ENCODE data around the gene NT5M. TPM values are rescaled to one million over a fixed set of nuclear protein-coding genes. Genes with fewer than 3 reads are reported as not detected.
A peak's percentile ranks its signal among the peaks of the same experiment; 100 is the strongest.

Gene NT5M
- total RNA-seq, 2 donors from 2014 or later, result 8.7 to 11.0 TPM

DNA sequence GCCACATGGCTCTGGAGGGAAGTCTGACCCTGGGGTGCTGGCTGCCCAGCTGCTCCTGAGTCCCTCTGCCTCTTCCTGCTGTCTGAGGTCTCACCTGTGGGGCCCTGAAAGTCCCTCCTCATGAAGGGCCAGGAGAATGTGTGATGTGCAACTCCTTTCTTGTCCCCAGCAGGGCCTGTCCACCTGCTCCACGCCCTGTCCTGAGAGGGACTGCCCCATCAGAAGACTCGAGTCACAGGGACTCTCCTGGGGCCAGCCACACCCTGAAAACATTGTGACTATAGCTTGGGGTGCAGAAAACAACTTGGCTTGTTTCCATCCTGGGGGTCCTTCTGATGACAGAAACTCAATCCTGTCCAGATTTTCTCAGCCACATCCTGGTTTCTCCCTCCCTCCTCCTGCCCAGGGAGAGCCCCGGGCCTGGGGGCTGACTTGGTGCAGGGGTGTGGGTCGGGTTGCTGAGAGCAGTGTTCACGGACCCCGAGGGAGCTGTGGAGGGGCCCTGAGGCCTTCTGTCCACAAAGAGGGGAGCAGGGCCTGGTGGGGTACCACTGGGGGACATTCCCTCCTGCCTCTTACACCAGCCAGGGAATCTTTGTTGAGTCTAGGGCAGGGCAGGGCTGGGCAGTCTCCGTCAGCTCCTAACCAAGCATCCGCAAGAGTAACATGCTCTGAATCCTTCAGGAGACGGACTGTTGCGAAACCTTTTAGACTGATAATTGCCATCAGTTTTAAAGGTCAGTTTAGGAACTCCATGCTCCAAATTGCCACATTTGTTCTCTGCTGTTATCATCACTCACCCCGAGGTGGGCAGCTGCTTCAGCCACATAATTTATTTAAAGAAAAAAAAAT is 45.9 kb downstream of the NT5M start:
- H3K36me3 Mint-ChIP-seq (ENCODE audit: insufficient read depth in 2 of 2), result no peaks in the 10 kb centered on the region
- no peak overlapping the region for H3K27ac Mint-ChIP-seq
- no peak overlapping the region for H3K4me3 Mint-ChIP-seq
- no peaks in the 10 kb centered on the region for H3K4me1 Mint-ChIP-seq (ENCODE audit: low read depth)
- DNase-seq, result no peak
- H3K27me3 Mint-ChIP-seq (ENCODE audit: low read depth), result no peaks in the 10 kb centered on the region
- no peaks in the 10 kb centered on the region for H3K9me3 Mint-ChIP-seq
- no peak for ATAC-seq (replicated peaks in 1 of 2)

DNA sequence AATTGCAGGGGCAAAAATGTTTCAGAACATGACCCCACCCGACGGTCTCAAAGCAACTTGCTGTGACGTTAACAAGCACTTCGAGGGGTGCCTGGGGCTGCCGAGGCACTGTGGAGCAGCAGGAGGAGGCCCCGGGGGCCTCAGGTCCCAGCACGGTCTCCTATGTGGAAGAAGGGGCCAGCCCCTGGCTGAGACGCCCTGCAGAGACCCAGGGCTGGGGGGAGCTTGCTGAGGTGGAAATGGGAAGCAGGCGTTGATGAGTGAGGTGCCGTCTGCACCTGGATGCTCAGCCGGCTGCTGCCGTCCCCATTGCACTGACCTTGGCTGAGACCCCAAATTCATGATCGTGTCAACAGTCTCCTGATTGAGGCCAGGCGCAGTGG is 46.5 kb downstream of the NT5M start:
- Mint-ChIP-seq H3K36me3 (ENCODE audit: insufficient read depth in 2 of 2) (no peaks in the 10 kb centered on the region), H3K9me3 (no peaks in the 10 kb centered on the region), H3K27me3 (ENCODE audit: low read depth) (no peaks in the 10 kb centered on the region), H3K4me3 (no peak overlapping the region), H3K27ac (no peak overlapping the region), H3K4me1 (ENCODE audit: low read depth) (peaks cover 1% of the 10 kb centered on the region)
- no peak for DNase-seq
- no peak for ATAC-seq (replicated peaks in 1 of 2)

DNA sequence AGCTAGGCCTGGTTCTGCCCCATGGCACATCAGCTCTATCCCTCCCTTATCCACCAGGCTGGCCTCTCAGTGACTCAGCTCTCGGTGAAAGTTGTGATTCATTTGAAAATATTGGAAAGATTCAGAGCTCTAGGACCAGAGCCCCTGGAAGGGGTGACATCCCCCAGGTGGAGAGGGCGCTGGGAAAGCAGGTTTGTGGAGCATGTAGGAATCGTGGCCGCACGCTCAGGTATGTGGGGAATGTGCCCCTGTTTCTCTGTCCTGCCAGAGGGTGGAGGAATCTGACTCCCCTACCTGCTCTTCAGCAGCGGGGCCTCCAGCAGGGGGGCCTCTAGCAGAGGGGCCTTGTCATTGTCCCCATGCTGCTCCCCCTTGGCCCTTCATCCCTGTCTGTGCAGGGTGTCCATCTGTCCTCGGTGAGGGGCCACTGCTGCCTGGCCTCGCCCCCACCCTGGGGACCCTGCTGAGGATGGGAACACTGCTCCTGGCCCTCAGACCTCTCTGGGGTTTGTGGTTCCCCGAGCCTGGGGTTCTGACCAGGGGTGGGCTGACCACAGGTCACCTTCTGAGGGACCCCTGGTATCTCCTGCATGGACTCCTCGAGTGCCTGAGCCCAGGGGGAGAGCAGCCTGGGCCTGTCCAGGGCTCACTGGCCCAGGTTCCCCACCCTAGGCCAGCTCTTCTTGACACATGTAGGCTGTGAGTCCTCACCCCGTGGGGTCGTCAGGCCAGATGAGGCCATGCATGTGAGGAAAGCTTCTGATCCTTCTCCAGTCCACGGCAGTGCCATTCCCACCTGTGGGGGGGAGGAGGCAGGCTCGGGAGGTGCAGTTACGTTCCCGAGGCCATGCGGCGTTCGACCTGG is 47.5 kb downstream of the NT5M start:
- Mint-ChIP-seq H3K4me3 (no peak overlapping the region), H3K27me3 (ENCODE audit: low read depth) (no peaks in the 10 kb centered on the region), H3K9me3 (no peaks in the 10 kb centered on the region), H3K4me1 (ENCODE audit: low read depth) (peaks cover 6% of the 10 kb centered on the region), H3K27ac (no peak overlapping the region), H3K36me3 (ENCODE audit: insufficient read depth in 2 of 2) (no peaks in the 10 kb centered on the region)
- DNase-seq (no peak), ATAC-seq (replicated peaks in 1 of 2) (no peak)

DNA sequence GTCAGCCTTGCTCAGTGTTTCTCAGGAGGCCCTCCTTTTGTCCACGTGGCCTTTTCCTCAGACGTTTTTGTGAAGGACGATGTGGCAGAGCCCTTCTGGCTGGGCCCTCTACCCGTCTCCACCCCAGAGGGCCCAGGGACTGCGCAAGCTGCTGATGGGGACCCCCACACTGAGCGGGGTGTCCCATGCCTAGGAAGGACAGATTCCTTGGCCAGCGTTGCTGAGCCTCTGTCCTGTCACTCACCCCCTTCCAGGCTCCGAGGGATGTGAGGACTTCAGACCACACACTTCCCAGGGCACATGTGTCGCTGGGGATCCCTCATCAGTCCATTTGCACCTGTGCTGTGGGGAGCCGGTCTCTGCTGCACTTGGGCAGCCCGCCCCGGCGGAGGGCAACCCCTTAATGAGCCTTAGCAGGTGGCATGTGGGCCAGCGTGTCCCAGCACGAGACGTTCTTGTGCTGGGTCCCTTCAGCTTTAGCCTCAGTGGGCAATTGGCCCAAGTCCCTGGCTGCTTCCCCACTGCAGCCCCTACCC is 48.3 kb downstream of the NT5M start:
- no peaks in the 10 kb centered on the region for H3K27me3 Mint-ChIP-seq (ENCODE audit: low read depth)
- no peaks in the 10 kb centered on the region for H3K9me3 Mint-ChIP-seq
- no peak overlapping the region for H3K27ac Mint-ChIP-seq
- ATAC-seq (replicated peaks in 1 of 2) (no peak), DNase-seq (no peak)
- no peaks in the 10 kb centered on the region for H3K36me3 Mint-ChIP-seq (ENCODE audit: insufficient read depth in 2 of 2)
- H3K4me3 Mint-ChIP-seq, result no peak overlapping the region
- H3K4me1 Mint-ChIP-seq (ENCODE audit: low read depth), result peaks cover 6% of the 10 kb centered on the region

DNA sequence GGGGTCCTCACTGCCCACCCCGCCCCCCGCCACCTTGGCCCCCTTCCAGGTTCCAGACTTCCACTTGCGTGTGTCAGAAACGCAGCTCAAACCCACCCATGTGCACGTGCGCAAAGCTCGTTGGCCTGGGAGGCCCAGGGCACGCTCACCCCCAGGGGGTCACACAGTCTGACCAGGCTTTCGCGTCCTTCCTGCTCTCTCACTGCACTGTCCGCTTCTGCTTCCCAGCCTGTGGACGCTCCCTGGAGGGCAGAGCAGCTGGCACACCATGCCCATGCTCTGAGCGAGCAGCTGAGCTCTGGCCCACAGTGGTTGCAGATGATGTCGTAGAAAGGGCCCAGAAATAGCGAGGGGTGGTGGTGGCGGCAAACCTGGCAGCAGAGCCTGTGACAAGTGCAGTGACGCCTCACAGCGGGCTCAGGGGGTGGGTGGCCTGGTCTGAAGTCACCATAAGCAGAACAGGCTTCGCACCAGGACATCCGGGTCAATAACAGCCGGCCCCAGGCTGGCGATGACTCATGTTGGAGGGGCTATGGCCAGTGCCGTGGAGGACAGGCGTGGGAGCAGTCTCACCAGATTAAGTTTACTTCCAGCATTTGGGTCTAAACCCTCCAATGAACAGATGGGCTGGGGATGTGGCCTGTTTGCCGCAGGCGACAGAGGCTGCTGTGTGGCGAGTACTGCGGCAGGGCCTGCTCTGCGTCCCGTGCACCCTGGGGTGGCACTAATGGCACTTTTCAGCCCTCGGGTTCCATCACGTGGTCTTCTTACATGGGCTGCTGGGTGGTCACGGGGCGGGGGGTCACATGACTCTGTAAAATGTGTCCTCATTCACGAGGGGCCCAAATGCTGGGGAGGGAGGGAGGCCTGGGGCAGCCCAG is 49.0 kb downstream of the NT5M start:
- no peaks in the 10 kb centered on the region for H3K27me3 Mint-ChIP-seq (ENCODE audit: low read depth)
- no peak for DNase-seq
- no peaks in the 10 kb centered on the region for H3K36me3 Mint-ChIP-seq (ENCODE audit: insufficient read depth in 2 of 2)
- H3K27ac Mint-ChIP-seq, result no peak overlapping the region
- no peaks in the 10 kb centered on the region for H3K9me3 Mint-ChIP-seq
- ATAC-seq (replicated peaks in 1 of 2), result no peak
- H3K4me3 Mint-ChIP-seq, result no peak overlapping the region
- H3K4me1 Mint-ChIP-seq (ENCODE audit: low read depth), result peaks cover 6% of the 10 kb centered on the region

DNA sequence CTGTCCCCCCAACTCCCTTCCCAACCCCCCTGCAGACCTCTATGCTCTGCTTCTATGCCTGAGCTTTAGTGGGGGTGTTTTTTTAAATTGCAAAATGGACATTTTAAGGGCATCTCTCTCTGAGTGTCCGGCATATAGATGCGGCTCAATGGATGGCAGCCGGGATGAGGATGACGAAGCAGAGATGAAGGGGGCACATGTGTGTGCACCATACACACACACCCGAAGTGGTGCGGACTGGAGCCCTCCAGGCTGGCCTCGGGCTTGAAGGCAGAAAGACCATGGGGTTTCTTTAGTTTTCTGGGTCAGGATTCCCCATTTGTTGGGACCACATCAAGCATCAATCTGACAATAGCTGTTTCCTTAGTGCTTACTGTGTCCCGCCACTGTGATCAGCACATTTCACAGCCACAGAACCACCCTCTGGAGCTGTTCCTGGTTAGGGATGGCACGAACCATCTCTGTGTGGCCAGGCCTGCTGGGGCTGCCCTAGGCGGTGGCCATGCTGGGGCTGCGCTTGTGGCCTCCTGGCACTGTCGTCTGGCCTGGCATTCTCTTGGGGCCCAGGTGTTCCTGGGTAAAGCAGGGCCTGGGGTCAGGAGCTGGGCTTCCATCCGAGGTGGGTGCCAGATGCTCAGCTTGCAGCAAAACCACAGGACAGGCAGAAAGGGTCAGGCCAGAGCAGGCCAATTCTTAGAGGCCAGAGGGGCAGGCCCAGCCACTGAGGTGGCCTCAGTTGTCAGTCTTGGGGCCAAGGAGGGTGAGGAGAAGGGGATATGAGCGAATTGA is 49.9 kb downstream of the NT5M start:
- no peak overlapping the region for H3K27ac Mint-ChIP-seq
- H3K4me1 Mint-ChIP-seq (ENCODE audit: low read depth), result peaks cover 6% of the 10 kb centered on the region
- H3K9me3 Mint-ChIP-seq, result no peaks in the 10 kb centered on the region
- DNase-seq (no peak), ATAC-seq (replicated peaks in 1 of 2) (no peak)
- H3K36me3 Mint-ChIP-seq (ENCODE audit: insufficient read depth in 2 of 2), result no peaks in the 10 kb centered on the region
- H3K27me3 Mint-ChIP-seq (ENCODE audit: low read depth), result no peaks in the 10 kb centered on the region
- no peak overlapping the region for H3K4me3 Mint-ChIP-seq

DNA sequence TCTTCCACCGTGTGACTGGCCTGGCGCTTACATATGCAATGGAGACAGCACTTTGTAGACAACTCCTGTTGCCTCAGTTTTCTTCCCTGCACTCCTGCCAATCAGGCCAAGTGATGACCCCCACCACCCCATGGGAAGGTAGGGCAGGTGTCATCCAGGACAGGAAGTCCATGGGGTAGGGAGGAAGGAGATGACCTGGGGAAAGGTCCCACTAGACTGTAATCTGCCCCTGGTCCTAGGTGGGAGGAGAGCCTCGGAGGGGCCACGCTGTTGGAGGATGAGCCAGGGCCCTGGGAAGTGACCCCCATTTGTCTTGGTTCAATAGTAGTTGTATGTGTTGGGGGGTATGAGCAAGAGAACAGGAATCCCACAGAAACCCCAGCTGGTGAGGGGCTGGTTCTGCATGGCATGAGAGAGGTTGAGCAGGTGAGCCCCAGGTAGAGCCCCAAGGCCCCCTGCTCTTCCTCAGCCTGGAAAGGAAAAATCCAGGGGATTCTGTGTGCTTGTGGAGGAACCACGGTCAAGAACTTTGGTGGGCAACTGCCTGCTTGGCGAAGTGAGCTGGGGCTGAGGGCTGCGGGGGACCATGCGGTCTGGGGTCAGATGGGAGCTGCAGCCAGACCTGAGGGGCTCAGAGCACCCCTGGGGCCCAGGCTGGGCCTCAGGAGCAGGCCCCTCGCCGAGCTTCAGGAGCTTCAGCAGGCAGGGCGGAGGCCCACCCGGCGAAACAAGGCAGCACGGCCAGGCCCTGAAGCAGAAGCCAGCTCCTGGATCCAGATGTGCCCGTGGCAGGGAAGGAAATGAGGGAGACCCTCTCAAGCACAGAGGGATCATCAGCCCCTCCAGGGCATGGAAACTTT is 50.7 kb downstream of the NT5M start:
- no peak overlapping the region for H3K27ac Mint-ChIP-seq
- H3K4me1 Mint-ChIP-seq (ENCODE audit: low read depth), result peaks cover 6% of the 10 kb centered on the region
- DNase-seq (no peak), ATAC-seq (replicated peaks in 1 of 2) (no peak)
- peaks cover 0 to 1% of the 10 kb centered on the region in 2 donors for H3K36me3 Mint-ChIP-seq (ENCODE audit: insufficient read depth in 2 of 2)
- no peak overlapping the region for H3K4me3 Mint-ChIP-seq
- H3K27me3 Mint-ChIP-seq (ENCODE audit: low read depth), result no peaks in the 10 kb centered on the region
- H3K9me3 Mint-ChIP-seq, result no peaks in the 10 kb centered on the region

DNA sequence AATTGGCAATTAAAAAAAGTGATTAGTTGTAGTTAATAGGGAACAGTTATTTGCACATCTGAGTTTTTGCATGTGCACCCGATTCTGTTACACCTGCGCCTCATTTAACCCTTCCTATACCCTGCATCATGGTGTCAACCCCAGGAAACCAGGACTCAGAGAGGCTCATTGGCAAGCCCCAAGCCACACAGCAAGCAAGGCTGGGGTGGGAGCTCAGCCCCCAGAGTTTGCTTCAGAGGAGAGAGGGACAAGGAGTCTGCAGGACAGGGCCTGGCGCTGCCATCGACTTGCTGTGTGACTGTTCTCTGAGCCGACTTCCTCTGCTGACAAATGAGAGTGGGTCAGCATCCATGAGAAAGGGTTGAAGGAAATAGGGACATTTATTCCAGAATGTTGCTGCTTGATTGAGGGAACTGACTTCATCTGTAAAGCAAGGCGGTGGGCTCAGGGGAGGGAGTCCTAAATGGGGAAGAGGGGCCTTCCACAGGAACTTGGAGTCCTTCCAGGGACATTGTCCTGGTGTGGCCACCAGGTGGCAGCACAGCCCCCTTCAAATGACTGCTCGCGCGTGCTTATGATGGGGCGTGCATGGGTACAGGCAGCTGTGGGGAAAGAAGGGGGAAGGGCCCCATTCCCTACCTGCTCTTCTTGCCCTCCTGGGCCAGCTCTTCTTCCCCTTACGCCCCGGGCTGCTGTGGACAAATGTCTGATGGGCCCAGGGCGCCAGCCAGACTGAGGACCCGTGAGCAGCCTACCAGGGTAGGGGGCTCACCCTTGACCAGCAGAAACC is 51.6 kb downstream of the NT5M start:
- Mint-ChIP-seq H3K4me1 (ENCODE audit: low read depth) (peaks cover 6% of the 10 kb centered on the region), H3K36me3 (ENCODE audit: insufficient read depth in 2 of 2) (peaks cover 0 to 2% of the 10 kb centered on the region in 2 donors), H3K27ac (no peak overlapping the region), H3K4me3 (no peak overlapping the region), H3K27me3 (ENCODE audit: low read depth) (no peaks in the 10 kb centered on the region), H3K9me3 (peaks cover 0 to under 1% of the 10 kb centered on the region in 2 donors)
- ATAC-seq (replicated peaks in 1 of 2) (peak; percentile 59 to 62), DNase-seq (peak; percentile 76 to 79)

DNA sequence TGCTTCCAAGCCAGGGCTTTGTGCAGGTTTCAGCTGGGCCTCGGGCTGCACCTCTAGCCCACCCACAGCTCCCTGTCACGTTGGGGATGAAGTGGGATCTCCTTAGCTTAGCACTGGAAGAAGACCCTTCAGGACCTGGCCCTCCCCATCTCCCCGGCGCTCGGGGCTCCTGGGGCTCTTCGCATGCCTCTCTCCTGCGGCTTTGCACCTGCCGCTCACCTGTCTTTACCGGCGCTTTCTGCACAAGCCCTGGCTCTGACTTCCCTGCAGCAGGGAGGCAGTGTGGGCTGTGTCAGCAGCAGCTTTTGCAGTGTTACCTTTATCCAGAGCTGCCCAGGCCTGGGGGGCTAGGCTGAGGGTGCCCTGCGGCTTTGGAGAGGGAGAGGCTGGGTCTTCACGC is 52.3 kb downstream of the NT5M start:
- Mint-ChIP-seq H3K9me3 (peaks cover 0 to 2% of the 10 kb centered on the region in 2 donors), H3K4me3 (no peak overlapping the region), H3K4me1 (ENCODE audit: low read depth) (peaks cover 6% of the 10 kb centered on the region), H3K36me3 (ENCODE audit: insufficient read depth in 2 of 2) (peaks cover 0 to 3% of the 10 kb centered on the region in 2 donors), H3K27ac (no peak overlapping the region), H3K27me3 (ENCODE audit: low read depth) (no peaks in the 10 kb centered on the region)
- DNase-seq, result no peak
- no peak for ATAC-seq (replicated peaks in 1 of 2)

DNA sequence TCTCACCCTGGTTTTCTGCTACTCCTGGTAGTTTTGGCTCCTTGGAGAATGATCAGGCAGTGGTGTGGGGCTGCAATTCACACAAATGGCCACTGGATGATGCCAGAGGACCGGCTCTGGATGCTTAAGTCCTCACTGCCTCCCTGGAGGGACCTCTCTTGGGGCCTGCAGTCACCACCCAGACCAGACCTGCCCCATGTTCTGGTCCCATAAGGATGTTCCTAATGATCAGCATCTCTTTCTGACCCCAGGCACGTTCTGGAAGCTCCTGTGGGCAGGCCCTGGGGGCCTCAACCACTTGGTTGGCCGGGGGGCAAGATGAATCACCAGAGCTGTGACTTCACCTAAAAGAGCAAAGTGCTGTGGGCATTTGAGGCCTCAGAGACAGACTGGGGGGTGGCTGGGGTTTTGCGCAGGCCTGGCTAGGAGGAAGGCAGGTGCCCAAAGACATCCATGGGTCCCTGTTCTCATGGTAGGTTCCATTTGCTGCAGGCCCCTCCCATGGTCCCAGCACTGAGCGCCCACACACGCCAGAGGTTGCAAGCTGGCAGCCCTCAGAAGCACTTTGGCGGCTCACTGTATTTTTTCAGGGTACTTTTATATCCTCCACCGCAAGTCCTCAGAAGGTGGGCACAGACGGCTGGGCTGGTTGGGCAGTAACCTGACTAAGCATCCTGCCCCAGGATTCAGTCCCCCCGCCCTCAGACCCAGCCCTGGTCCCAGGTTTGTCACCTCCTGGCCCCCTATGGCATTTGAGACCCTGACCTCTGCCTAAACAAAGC is 53.2 kb downstream of the NT5M start:
- H3K27me3 Mint-ChIP-seq (ENCODE audit: low read depth), result peaks cover 4% of the 10 kb centered on the region
- peaks cover 0 to 3% of the 10 kb centered on the region in 2 donors for H3K36me3 Mint-ChIP-seq (ENCODE audit: insufficient read depth in 2 of 2)
- peak; percentile 83 to 86 for ATAC-seq (replicated peaks in 1 of 2)
- peaks cover 6% of the 10 kb centered on the region for H3K4me1 Mint-ChIP-seq (ENCODE audit: low read depth)
- peak; percentile 69 to 74 for DNase-seq
- H3K9me3 Mint-ChIP-seq, result peaks cover 0 to 2% of the 10 kb centered on the region in 2 donors
- H3K4me3 Mint-ChIP-seq, result no peak overlapping the region
- H3K27ac Mint-ChIP-seq, result no peak overlapping the region
